ENCODE results near the gene KRTAP2-2.
A peak's percentile ranks its signal among the peaks of the same experiment; 100 is the strongest.
"Not testable (repeated sequence)": the region's sequence is repeated elsewhere in the genome, so short reads cannot be mapped to it uniquely, and the experiment has no call there.

The KRTAP2-2 gene

GRCh38 chr17:41064301-41064700, 9.3 kb upstream of the KRTAP2-2 start:
- DNase-seq (ENCODE audit: low spot score): no peak

GRCh38 chr17:41063449-41063848, 8.4 kb upstream of the KRTAP2-2 start:
- DNase-seq (ENCODE audit: low spot score): no peak

- DNase-seq (ENCODE audit: low spot score): peak; percentile 70
These were observed 6.9 kb upstream of the KRTAP2-2 start for GRCh38 chr17:41061964-41062363.

GRCh38 chr17:41060052-41060604, 5.1 kb upstream of the KRTAP2-2 start, which contains the start of gene KRTAP2-3:
Gene KRTAP2-3 (minus strand): TSS chr17:41060114. CDS start chr17:41060050, 64 bp downstream.
- peak; percentile 71 for DNase-seq (ENCODE audit: low spot score)

GRCh38 chr17:41059276-41060051, 4.4 kb upstream of the KRTAP2-2 start:
- DNase-seq (ENCODE audit: low spot score): peak; percentile 61

- DNase-seq (ENCODE audit: low spot score): no peak
These were observed 3.7 kb upstream of the KRTAP2-2 start for GRCh38 chr17:41058741-41059140.

GRCh38 chr17:41057547-41057946, 2.5 kb upstream of the KRTAP2-2 start:
- no peak for DNase-seq (ENCODE audit: low spot score)

- DNase-seq (ENCODE audit: low spot score): not testable (repeated sequence)
These were observed 474 bp downstream of the KRTAP2-2 start for GRCh38 chr17:41054556-41054955.

- no peak for DNase-seq (ENCODE audit: low spot score)
These were observed 1.0 kb downstream of the KRTAP2-2 start for GRCh38 chr17:41054025-41054424.

GRCh38 chr17:41052566-41052965, 2.5 kb downstream of the KRTAP2-2 start:
- DNase-seq (ENCODE audit: low spot score): no peak

- DNase-seq (ENCODE audit: low spot score): peak; percentile 67
These were observed 5.9 kb downstream of the KRTAP2-2 start for GRCh38 chr17:41049110-41049509.

GRCh38 chr17:41048441-41048840, 6.6 kb downstream of the KRTAP2-2 start:
- peak; percentile 79 for DNase-seq (ENCODE audit: low spot score)

GRCh38 chr17:41046735-41047465, 8.1 kb downstream of the KRTAP2-2 start, which contains the start of gene KRTAP2-1:
Gene KRTAP2-1 (minus strand): TSS chr17:41047316. CDS start chr17:41047267, 49 bp downstream.
- not testable (repeated sequence) for DNase-seq (ENCODE audit: low spot score)

- no peak for DNase-seq (ENCODE audit: low spot score)
These were observed 12.1 kb downstream of the KRTAP2-2 start for GRCh38 chr17:41042953-41043352.

- DNase-seq (ENCODE audit: low spot score): peak; percentile 43
These were observed 14.1 kb downstream of the KRTAP2-2 start, which contains the start of gene KRTAP1-1 for GRCh38 chr17:41040783-41041571. Gene KRTAP1-1 (minus strand): TSS chr17:41041450. CDS start chr17:41041397, 53 bp downstream.

GRCh38 chr17:41037853-41038350, 17.1 kb downstream of the KRTAP2-2 start:
- DNase-seq (ENCODE audit: low spot score): no peak

GRCh38 chr17:41034346-41034935, 20.6 kb downstream of the KRTAP2-2 start, which contains the start of gene KRTAP1-3:
Gene KRTAP1-3 (minus strand): TSS chr17:41034874. CDS start chr17:41034821, 53 bp downstream.
- not testable (repeated sequence) for DNase-seq (ENCODE audit: low spot score)

- no peak for DNase-seq (ENCODE audit: low spot score)
These were observed 25.3 kb downstream of the KRTAP2-2 start, which contains the start of gene KRTAP1-4 for GRCh38 chr17:41029633-41030245. Gene KRTAP1-4 (minus strand): TSS chr17:41030195. CDS start chr17:41030078, 117 bp downstream.

- DNase-seq (ENCODE audit: low spot score): peak; percentile 59
These were observed 28.1 kb downstream of the KRTAP2-2 start, which contains the start of gene KRTAP1-5 for GRCh38 chr17:41026715-41027471. Gene KRTAP1-5 (minus strand): TSS chr17:41027208. CDS start chr17:41027155, 53 bp downstream.

Data from AG20443 (cell line).